Stimulated activated CD8-positive, alpha-beta memory T cell treated with anti-CD3 and anti-CD28 coated beads, Interleukin-15, amount 100 ng/mL, for 1 hour (primary cell): ENCODE results near the gene GINS3.

Source experiments
- DNase-seq: peaks from one replicate; pipeline ENCODE4 v3.0.0-alpha.2; 2020; ENCODE audit warnings: low read depth

Gene GINS3

GRCh38 chr16:58392215-58393137 lies at the start of gene GINS3:
Gene GINS3 (plus strand): TSS chr16:58392471. CDS start chr16:58392602, 131 bp downstream.
- peak; percentile 65 for DNase-seq

DNA sequence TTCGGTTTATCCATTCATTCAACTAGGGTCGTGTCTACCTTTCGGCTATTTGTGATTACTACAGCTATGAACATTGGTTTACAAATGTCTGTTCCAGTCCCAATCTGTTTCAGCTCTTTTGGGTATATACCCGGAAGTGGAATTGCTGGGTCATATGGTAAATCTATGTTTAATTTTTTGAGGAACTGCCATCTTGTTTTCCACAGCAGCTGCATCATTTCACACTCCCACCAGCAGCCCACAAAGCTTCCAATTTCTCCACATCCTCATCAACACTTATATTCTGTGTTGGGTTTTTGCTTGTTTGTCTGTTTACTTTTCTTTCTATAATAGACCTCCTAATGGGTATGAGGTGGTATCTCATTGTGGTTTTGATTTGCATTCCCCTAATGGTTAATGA lies 48.7 kb upstream of the GINS3 start:
- no peak for DNase-seq

DNA sequence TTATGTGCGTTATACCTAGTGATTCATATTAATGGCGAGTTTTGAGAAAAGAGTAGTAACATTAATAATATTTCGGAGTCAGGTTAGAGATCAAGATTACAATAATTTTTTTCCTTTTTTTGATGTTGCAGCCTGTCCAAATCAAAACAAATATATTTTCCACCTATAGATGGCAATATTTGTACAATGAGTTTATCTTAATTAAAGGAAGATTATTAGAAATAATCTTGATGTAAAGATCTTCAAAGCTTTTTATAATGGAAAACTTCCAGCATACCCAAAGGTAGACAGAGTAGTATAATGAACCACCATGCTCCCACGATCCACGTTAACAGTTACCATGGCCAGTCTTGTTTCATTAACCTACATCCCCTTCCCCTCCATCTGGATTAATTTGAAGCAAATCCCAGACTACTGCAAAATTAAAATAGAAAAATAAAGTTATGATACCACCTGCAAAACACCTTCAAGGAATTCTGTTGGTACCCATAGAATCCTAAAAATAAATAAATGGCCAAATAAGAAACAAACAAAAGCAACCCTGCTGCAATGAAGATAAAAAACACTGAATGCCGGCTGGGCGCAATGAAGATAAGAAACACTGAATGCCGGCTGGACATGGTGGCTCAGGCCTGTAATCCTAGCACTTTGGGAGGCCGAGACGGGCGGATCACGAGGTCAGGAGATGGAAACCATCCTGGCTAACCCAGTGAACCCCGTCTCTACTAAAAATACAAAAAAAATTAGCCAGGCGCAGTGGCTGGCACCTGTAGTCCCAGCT lies 46.5 kb upstream of the GINS3 start:
- no peak for DNase-seq

- DNase-seq, result no peak
These were observed 45.4 kb upstream of the GINS3 start for GRCh38 chr16:58346831-58347371.

GRCh38 chr16:58348986-58349385 lies 43.3 kb upstream of the GINS3 start:
- DNase-seq, result no peak

DNA sequence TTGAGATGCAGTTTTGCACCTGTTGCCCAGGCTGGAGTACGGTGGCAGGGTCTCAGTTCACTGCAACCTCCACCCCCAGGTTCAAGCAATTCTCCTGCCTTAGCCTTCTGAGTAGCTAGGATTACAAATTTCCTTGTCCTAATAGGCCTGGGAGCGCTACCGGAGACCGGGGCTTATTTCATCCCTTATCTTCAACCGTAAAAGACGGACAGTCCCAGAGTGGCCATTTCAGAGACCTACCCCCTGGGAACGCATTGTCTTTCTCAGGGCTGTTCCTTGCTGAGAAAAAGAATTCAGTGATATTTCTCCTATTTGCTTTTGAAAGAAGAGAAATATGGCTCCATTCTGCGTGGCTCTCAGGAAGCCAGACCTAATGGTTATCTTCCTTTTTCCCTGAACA lies 39.6 kb upstream of the GINS3 start:
- no peak for DNase-seq

GRCh38 chr16:58360041-58360634 lies 32.1 kb upstream of the GINS3 start:
- DNase-seq, result no peak

GRCh38 chr16:58361726-58362125 lies 30.5 kb upstream of the GINS3 start:
- no peak for DNase-seq

DNA sequence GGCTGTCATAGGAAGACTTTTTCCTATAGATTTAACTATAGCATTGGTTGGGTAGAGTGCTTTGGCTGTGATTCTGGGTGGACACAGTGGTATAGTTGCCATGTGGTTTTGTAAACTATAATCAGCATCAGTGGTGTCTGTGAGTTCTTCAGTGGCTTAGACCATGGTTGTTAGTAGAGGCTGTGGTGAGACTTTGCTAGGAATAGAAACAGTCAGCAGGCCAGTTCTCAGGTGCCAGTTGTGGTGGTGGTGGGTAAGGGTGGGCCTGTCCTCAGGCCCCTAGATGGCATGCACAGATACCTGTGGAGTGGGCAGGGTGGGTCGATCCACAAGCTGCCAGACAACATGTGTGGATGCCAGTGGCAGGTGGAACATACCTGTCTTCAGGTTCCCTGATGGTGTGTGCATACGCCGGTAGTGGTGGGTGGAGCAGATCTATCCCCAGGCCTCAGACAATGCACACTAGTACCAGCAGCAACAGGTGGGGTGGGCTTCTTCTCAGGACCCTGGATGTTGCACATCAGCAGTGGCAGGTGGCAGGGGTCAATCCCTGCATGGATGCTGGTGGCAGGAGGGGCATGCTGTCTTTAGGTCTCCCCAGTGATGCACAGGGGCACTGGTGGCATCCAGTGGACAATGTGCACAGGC lies 28.4 kb upstream of the GINS3 start:
- no peak for DNase-seq

DNA sequence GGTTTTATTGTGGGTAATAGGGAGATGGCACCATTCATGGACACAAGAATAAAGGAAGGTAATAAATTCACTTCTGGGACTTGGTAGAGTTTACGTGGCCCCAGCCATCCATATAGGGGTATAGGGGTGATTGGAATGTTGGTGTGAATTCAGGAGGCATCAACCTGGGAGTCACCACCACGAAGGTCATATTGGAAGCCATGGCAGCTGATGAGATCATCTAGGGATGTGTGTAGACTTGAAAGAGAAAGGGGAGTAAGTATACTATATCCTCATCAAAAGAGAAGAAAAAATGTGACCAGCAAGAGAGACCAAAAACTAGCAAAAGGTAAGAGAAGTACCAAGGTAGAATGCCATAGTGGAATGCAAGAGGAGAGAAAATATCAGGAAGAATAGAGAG lies 26.6 kb upstream of the GINS3 start:
- no peak for DNase-seq

- DNase-seq, result no peak
These were observed 25.8 kb upstream of the GINS3 start for GRCh38 chr16:58366247-58367031.

DNA sequence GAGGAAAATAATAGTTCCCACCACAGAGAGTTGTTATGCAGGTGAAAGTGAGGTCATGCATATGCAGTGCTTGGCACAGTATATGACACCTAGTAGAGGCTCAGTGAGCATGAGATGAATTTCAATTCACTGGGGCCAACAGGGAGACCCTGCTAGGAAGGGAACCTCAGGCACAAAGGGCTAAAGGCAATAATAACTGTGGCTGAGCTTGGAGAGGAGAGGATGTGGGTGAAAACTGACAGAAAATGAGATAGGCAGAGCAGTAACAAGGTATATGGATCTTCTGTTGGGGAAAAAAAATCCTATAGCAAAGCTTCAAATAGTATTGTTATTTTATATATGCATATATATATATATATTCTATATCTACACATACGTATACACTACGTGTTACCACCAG lies 25.0 kb upstream of the GINS3 start:
- DNase-seq, result no peak

DNA sequence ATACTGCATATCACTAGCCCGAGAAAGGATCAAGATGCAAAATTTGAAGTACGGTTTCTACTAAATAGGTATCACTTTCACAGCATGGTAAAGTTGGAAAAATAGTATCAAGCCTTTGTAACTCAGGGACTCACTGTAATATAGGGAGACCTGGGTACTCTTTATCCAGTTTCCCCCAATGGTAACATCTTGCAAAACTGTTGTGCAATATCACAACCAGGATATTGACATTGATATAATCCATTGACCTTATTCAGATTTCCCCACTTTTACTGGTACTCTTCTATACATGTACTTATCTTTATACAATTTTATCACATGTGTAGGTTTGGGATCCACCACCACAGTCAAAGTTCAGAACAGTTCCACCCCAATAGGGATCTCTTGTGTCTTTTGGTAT lies 20.4 kb upstream of the GINS3 start:
- DNase-seq, result no peak

- DNase-seq, result no peak
These were observed 16.9 kb upstream of the GINS3 start for GRCh38 chr16:58375386-58375785.

GRCh38 chr16:58377932-58378331 lies 14.3 kb upstream of the GINS3 start:
- DNase-seq, result no peak

DNA sequence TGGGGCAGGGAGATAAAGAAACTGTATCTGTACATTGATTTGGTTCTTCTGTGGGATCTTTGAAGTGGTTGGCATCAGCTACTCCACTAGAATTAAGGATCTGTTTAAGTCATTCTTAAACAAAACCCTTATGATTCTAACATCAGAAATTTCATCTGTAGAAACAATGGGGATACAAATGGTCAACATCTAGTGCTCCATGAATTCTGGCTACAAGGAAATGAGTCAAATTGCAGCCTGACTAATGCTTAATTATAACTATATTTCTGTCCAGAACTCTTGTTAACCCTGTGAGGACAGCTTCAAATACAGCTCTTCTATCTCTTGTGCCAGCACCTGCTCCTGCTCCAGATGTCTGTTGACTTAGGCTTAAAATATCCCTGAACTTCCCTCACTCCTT lies 13.9 kb upstream of the GINS3 start:
- DNase-seq, result no peak

GRCh38 chr16:58379736-58380135 lies 12.5 kb upstream of the GINS3 start:
- no peak for DNase-seq

GRCh38 chr16:58381661-58382060 lies 10.6 kb upstream of the GINS3 start:
- DNase-seq, result no peak

GRCh38 chr16:58384437-58385055 lies 7.7 kb upstream of the GINS3 start:
- DNase-seq, result no peak

- DNase-seq, result no peak
These were observed 7.0 kb upstream of the GINS3 start for GRCh38 chr16:58385218-58385773.
